HG03469 (cell line): Measurements from ENCODE around the gene TBX21.
"Not testable (repeated sequence)": the region's sequence is repeated elsewhere in the genome, so short reads cannot be mapped to it uniquely, and the experiment has no call there.

Source experiments
- ATAC-seq: cut with Tn5 transposase; IDR thresholded peaks from one replicate; pipeline ENCODE4 v1.9.1; 2021; ENCODE audit warnings: mild to moderate bottlenecking, moderate library complexity, moderate number of reproducible peaks; ENCODE audit not compliant: unreplicated experiment

The TBX21 gene

GRCh38 chr17:47762728-47763127 is 29.7 kb downstream of the TBX21 start:
- ATAC-seq: no peak

- no peak for ATAC-seq
Observed at GRCh38 chr17:47763913-47764582, 31.0 kb downstream of the TBX21 start.

GRCh38 chr17:47773649-47774048 is 40.6 kb downstream of the TBX21 start:
- not testable (repeated sequence) for ATAC-seq

- ATAC-seq: no peak
Observed at GRCh38 chr17:47774331-47774730, 41.3 kb downstream of the TBX21 start.

- no peak for ATAC-seq
Observed at GRCh38 chr17:47774987-47775580, 42.0 kb downstream of the TBX21 start.

- ATAC-seq: no peak
Observed at GRCh38 chr17:47776330-47777197, 43.5 kb downstream of the TBX21 start.

- no peak for ATAC-seq
Observed at GRCh38 chr17:47778184-47778635, 45.2 kb downstream of the TBX21 start.

GRCh38 chr17:47781397-47781796 is 48.4 kb downstream of the TBX21 start:
- no peak for ATAC-seq

- ATAC-seq: no peak
Observed at GRCh38 chr17:47785538-47786123, 52.6 kb downstream of the TBX21 start.

GRCh38 chr17:47789611-47790561 is 56.9 kb downstream of the TBX21 start:
- ATAC-seq: no peak

GRCh38 chr17:47791025-47791424 is 58.0 kb downstream of the TBX21 start:
- ATAC-seq: no peak

- no peak for ATAC-seq
Observed at GRCh38 chr17:47792457-47792856, 59.4 kb downstream of the TBX21 start.

GRCh38 chr17:47792979-47793378 is 59.9 kb downstream of the TBX21 start:
- ATAC-seq: no peak
